Choroid plexus epithelial cell (primary cell): ENCODE data around the gene MSTO1.
"Not testable (repeated sequence)": the region's sequence is repeated elsewhere in the genome, so short reads cannot be mapped to it uniquely, and the experiment has no call there.

Source experiments
- DNase-seq: peaks from one replicate; pipeline ENCODE4 v3.0.0-alpha.2; 2010; ENCODE audit warnings: low read depth
- H3K4me3 ChIP-seq: 2 replicates; pipeline ENCODE4 v1.5.1; 2011; ENCODE audit warnings: low read depth, mild to moderate bottlenecking, control low read depth, low read length, moderate library complexity
- TF ChIP-seq, protein P1 (sequence below): conservative IDR thresholded peaks from 2 replicates; pipeline ENCODE4 v1.5.1; 2011; ENCODE audit warnings: low read depth, mild to moderate bottlenecking, control low read depth, inconsistent platforms, low read length, moderate library complexity

The MSTO1 gene

GRCh38 chr1:155622191-155622590 lies 12.2 kb downstream of the MSTO1 start:
- no peak for DNase-seq
- TF ChIP-seq, protein P1, sequence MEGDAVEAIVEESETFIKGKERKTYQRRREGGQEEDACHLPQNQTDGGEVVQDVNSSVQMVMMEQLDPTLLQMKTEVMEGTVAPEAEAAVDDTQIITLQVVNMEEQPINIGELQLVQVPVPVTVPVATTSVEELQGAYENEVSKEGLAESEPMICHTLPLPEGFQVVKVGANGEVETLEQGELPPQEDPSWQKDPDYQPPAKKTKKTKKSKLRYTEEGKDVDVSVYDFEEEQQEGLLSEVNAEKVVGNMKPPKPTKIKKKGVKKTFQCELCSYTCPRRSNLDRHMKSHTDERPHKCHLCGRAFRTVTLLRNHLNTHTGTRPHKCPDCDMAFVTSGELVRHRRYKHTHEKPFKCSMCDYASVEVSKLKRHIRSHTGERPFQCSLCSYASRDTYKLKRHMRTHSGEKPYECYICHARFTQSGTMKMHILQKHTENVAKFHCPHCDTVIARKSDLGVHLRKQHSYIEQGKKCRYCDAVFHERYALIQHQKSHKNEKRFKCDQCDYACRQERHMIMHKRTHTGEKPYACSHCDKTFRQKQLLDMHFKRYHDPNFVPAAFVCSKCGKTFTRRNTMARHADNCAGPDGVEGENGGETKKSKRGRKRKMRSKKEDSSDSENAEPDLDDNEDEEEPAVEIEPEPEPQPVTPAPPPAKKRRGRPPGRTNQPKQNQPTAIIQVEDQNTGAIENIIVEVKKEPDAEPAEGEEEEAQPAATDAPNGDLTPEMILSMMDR: no peak
- H3K4me3 ChIP-seq: no peak overlapping the region

- no peak for DNase-seq
- TF ChIP-seq, protein P1: no peak
- H3K4me3 ChIP-seq: no peak overlapping the region
Measured at GRCh38 chr1:155623357-155623756, 13.3 kb downstream of the MSTO1 start.

- DNase-seq, H3K4me3 ChIP-seq: not testable (repeated sequence)
Measured at GRCh38 chr1:155626428-155626827, 16.4 kb downstream of the MSTO1 start.

DNA sequence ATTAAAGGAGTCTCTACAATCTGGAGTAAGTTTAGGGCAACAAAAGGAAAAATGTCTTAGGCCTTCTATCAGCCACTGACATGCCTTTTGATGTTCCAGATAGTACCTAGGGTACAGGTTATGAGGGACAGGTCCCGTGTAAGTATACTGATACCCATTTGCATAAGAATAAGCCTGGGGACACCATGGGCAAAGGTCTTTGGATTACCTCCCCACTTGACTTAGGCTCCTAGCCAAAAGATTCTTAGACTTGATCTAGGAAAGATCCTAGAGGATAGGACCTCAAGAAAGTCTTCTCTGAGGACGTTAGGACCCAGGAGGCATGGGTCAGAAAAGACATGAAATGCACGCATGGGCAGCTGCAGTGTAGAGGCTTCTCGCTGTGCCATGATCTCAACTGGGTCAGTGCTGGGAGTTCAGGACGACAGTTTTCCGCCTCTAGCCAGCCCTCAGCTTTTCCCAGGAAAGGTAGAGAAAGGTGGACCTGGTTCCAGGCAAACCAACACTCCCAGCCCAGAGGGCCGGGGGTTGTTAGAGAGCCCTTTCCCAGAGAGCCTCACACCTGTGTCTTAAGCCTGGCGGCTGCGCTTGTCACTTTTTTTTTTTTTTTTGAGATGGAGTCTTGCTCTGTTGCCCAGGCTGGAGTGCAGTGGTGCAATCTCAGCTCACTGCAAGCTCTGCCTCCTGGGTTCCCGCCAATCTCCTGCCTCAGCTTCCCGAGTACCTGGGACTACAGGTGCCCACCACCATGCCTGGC lies 26.6 kb downstream of the MSTO1 start:
- DNase-seq: no peak
- H3K4me3 ChIP-seq: no peak overlapping the region
- TF ChIP-seq, protein P1: no peak

- no peak for DNase-seq
- TF ChIP-seq, protein P1: no peak
Measured at GRCh38 chr1:155640367-155640766, 30.3 kb downstream of the MSTO1 start.

DNA sequence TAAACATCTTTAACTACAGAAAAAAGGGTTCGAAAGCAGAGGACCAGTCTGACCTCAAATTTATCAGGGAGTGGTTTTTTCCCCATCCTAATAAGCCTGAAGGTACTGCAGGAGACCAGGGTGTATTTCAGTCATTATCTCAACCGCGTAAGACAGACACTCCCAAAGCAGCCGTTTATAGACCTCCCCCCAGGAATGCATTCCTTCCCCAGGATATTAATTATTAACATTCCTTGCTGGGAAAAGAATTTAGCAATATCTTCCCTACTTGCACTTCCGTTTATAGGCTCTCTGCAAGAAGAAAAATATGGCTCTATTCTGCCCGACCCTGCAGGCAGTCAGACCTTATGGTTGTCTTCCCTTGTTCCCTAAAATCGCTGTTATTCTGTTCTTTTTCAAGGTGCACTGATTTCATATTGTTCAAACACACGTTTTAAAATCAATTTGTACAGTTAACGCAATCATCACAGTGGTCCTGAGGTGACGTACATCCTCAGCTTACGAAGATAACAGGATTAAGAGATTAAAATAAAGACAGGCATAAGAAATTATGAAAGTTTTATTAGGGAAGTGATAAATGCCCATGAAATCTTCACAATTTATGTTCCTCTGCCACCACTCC lies 32.7 kb downstream of the MSTO1 start:
- DNase-seq, H3K4me3 ChIP-seq: not testable (repeated sequence)

More at GRCh38 chr1:155640367-155640766, 30.3 kb downstream of the MSTO1 start:
- H3K4me3 ChIP-seq: no peak overlapping the region

DNA sequence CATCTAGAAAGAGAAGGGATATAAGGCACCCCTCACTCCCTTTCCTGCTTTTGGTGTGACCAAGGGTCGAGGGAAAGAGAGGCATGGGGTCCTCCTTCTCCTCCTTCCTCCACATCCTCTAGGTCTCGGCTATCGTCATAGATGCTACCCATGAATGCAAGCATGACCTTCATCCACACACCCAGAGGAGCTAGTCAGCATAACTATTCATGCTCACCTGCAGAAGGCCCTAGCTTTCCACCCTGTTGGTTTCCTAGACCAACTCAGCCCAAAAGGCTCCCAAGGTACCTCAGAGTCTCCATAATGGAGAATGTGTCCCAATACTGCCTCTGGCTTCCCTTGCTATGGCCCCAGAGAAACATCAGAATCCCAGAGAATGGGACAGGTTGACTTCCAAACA lies 33.2 kb downstream of the MSTO1 start:
- TF ChIP-seq, protein P1: no peak
- H3K4me3 ChIP-seq: no peak overlapping the region
- no peak for DNase-seq

GRCh38 chr1:155645034-155645598 lies 35.1 kb downstream of the MSTO1 start:
- no peak overlapping the region for H3K4me3 ChIP-seq
- TF ChIP-seq, protein P1: no peak
- no peak for DNase-seq
